GM21390 (cell line): ENCODE measurements around the gene SAMD11.
"Not testable (repeated sequence)": the region's sequence is repeated elsewhere in the genome, so short reads cannot be mapped to it uniquely, and the experiment has no call there.

Experiments used
- ATAC-seq: cut with Tn5 transposase; IDR thresholded peaks from one replicate; pipeline ENCODE4 v1.9.1; 2021; ENCODE audit not compliant: unreplicated experiment

Gene SAMD11

DNA sequence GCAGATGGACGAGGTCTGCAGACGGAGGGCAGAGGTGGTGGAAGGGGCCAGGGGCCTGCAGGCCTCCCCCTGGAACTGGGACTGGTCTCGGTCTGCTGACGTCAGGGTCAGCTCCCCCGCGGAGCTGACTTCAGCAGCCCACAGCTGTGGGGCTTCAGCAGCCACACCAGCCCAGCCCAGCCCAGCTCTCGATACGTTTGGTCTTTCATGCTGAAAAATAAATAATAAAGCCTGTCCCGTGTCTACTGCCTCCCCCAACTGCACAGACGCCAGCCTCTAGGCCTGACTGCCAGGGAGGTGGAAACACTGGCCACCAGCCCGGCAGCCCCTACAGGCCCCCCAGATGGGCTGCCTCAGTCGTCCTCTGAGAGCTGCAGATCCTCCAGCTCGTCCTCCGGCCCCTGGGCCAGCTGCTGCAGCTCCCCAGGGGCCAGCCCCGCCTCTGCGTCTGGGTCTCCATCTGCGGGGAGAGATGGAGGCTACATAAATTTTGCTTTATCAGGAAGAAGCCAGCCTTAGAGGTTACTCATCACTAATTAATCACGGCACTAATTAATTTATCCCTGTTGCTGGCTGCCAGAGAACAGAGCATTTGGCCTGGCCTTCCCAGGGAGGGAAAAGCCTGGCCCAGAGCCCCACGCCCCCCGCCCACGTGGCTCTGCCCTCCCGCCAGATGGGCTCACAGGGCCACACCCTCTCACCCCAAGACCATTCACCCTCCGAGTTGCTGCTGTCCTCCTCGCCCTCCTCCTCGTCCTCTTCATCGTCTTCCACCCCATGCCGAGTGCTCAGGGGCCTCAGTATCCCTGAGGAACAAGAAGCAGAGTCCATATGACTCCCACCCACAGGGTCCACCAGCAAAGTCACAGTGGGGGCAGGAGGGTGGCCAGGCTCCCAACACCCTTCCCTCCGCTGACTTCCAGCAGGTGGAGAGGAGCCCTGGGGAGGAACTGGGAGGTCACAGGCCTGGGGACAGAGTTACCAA, 20.9 kb downstream of the SAMD11 start:
- no peak for ATAC-seq

GRCh38 chr1:945688-946556, 22.2 kb downstream of the SAMD11 start:
- ATAC-seq: no peak

GRCh38 chr1:946811-947210, 23.1 kb downstream of the SAMD11 start:
- ATAC-seq: not testable (repeated sequence)

- ATAC-seq: no peak
Observed at GRCh38 chr1:947958-948357, 24.2 kb downstream of the SAMD11 start.

GRCh38 chr1:950268-950667, 26.5 kb downstream of the SAMD11 start:
- no peak for ATAC-seq

DNA sequence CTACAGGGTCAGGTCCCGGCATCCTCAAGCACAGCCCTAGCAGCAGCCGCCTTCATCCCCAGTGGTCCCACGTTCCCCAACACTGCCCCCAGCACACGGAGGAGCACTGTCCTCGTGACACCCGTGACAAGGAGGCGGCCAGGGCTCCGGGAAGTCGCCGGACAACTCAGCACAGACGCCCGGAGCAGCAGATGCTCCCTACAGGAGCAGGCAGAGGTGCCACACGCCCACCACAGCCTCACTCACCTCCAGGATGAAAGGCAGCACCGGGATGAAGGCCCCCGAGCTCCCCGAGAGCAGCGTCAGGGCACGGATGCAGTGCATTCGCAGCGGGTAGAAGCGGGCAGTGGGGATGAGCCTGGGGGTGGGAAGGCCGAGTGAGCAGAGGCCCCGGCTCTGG, 27.2 kb downstream of the SAMD11 start:
- no peak for ATAC-seq

DNA sequence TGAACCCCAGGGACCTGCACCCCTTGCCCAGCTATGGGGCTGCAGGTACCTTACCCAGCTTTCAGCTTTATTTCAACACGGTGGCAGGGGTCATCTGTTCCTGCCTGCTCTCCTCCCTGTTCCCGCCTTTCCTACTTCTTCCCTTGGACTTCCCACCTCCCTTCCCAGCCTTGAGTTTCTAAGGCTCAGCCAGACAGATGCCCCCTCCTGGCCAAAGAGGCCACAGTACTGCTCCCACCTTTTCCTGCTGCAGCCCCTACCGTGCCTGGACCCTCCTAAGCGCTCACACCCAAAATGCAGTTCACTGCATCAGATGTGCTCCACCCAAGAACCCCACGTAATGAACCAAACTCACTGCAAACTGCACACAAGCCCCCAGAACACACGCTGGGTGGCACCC, 27.6 kb downstream of the SAMD11 start:
- no peak for ATAC-seq

GRCh38 chr1:952201-952600, 28.5 kb downstream of the SAMD11 start:
- ATAC-seq: no peak

DNA sequence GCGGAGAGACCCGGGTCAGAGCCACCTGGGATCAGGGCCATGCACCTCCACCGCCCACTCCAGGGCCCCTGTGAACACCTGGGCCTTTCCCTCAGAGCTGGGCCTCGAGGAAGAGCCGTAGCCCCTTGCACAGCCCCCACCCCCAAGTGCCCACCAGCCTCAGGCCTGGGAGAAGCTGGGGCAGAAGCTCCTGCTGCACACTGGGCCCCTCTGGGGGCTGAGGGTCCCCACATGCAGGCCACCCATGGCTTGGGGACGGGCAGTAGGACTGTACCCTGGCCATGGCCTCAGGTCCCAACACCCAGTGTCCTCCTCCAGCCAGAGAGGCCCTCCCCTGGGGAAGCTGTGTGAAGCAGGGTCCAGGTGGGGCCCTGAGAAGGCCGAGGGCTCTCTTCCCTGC, 28.9 kb downstream of the SAMD11 start:
- no peak for ATAC-seq

GRCh38 chr1:953524-954320, 30.0 kb downstream of the SAMD11 start:
- no peak for ATAC-seq

DNA sequence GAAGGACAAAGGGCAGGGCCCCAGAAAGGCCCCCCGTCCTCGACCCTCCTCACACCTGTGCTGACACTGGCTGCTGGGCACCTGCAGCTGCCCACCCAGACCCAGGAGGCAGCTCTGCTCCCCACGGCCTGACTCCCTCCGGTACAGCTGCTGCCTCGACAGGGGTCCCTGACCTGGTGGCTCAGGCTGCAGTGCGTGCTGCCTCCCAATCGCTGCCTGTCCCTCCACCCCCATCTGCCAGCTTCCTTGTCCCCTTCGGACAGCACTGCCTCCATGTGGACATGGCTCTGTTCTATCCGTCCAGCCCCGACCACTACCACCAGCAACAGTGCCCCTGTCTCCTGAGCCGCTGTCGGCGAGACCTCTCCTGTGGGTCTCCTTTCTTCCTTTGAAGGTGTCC, 31.2 kb downstream of the SAMD11 start:
- ATAC-seq: no peak

DNA sequence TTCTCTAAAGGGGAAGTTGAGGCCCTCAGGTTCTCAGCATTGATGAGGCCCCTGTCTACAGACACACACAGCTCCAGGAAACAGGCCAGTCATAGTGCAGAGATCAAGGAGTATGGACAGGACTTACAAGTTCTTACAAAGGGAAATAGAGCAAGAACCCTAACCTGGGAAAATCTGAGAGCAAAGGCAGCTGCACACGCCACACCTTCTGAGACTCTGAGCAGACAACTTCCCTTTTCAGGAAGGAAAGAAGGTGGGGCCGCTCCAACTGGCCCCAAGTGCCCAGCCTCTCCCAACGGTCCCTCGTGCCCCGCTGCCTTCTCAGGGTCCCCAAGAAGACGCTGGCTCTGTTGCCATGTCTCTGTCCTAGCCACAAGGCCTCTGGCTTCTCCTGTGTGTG, 31.8 kb downstream of the SAMD11 start:
- no peak for ATAC-seq

- ATAC-seq: no peak
Observed at GRCh38 chr1:956636-957035, 32.9 kb downstream of the SAMD11 start.

GRCh38 chr1:958823-959730, 35.4 kb downstream of the SAMD11 start, which contains the start of gene NOC2L:
NOC2L (minus strand) TSS chr1:959256; CDS start chr1:959240, 16 bp downstream.
- ATAC-seq: no peak

- no peak for ATAC-seq
Observed at GRCh38 chr1:959731-960362, 36.1 kb downstream of the SAMD11 start.

DNA sequence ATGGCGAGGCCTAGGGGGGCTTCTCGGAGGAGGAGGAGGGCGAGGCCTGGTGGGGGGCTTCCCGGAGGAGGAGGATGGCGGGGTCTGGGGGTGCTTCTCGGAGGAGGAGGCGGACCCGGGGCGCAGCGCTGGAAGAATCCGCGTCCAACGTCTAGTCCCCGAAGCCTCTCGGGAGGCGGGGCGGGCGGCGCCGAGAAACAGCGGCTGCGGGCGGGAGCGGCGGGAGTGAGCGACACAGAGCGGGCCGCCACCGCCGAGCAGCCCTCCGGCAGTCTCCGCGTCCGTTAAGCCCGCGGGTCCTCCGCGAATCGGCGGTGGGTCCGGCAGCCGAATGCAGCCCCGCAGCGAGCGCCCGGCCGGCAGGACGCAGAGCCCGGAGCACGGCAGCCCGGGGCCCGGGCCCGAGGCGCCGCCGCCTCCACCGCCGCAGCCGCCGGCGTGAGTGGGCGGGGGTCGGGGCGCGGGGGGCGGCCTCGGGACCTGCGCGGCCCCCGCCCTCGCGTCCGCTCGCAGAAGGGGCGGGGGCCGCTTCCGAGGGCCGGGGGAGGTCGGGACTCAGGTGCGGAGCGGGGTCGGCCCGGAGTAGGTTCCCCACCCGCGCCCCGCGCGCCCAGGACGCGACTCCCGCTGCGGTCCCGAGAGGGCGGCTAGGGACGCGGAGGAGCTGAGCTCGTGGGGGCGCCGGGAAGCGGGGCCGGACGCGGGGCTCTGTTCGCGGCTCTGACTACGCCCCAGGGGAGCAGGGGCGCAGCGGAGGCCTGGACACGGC, 36.8 kb downstream of the SAMD11 start, which contains the start of gene KLHL17:
TSS of gene KLHL17 (plus strand) at position 222 of the 769 bp plus-strand sequence. CDS start at position 332, 110 bp downstream.
- ATAC-seq: peak; percentile 58

GRCh38 chr1:961132-961669, 37.5 kb downstream of the SAMD11 start:
- no peak for ATAC-seq
